Gastrocnemius medialis (tissue), 4 donors: ENCODE measurements around the gene CUX1.

ENCODE experiments used
- CTCF ChIP-seq, 5 experiments: fragments of 450-650 bp in 3 of 5; fragments of 200-600 bp in 2 of 5; sonication (generic) in 2 of 5; IDR thresholded peaks in 4 of 5; conservative IDR thresholded peaks in 1 of 5; 1 replicate in 4 of 5; 2 replicates in 1 of 5; pipeline ENCODE4 v1.5.1; 2016 to 2019; ENCODE audit warnings: antibody characterized with exemption in 5 of 5, mild to moderate bottlenecking in 3 of 5, moderate library complexity in 3 of 5
- POLR2A ChIP-seq, 2 donors: fragments of 450-650 bp; IDR thresholded peaks; one replicate each; pipeline ENCODE4 v1.6.1; 2017; ENCODE audit warnings: antibody characterized with exemption in 2 of 2, mild to moderate bottlenecking in 2 of 2, moderate library complexity in 2 of 2

GRCh38 chr7:102061354-102061945 lies 244.0 kb downstream of the CUX1 start:
- TF ChIP-seq POLR2A (IDR thresholded peaks at IDR 0.05) (no peak), CTCF (IDR thresholded peaks at IDR 0.05 in 4 of 5, conservative IDR thresholded peaks at IDR 0.05 in 1 of 5) (no peak)
